Fibroblast of villous mesenchyme (primary cell): Measurements from ENCODE around the gene CSDE1. TPM values are rescaled to one million over a fixed set of nuclear protein-coding genes. Genes with fewer than 3 reads are reported as not detected.

Experiments
- DNase-seq: peaks from one replicate; pipeline ENCODE4 v3.0.0-alpha.2; 2010; ENCODE audit warnings: low read depth
- H3K4me3 ChIP-seq: 2 replicates; pipeline ENCODE4 v1.5.1; 2011; ENCODE audit warnings: low read depth, mild to moderate bottlenecking, low read length
- CTCF ChIP-seq: IDR thresholded peaks from 2 replicates; pipeline ENCODE4 v1.5.1; 2012; ENCODE audit warnings: low read depth, mild to moderate bottlenecking, low read length; ENCODE audit not compliant: insufficient read depth
- total RNA-seq: library from RNA; depleted of rRNA; stranded (reverse); fragments of >200 nt; gene quantifications from 2 replicates; pipeline ENCODE4 v1.2.3, GENCODE V29; 2012

Gene CSDE1
- total RNA-seq, 1 donor, result 541 TPM

- H3K4me3 ChIP-seq, result no peak overlapping the region
- DNase-seq, result no peak
- TF ChIP-seq CTCF, result no peak
Measured at GRCh38 chr1:114694540-114695310, 63.1 kb downstream of the CSDE1 start.

- no peak overlapping the region for H3K4me3 ChIP-seq
- TF ChIP-seq CTCF, result no peak
- no peak for DNase-seq
Measured at GRCh38 chr1:114692947-114693346, 64.8 kb downstream of the CSDE1 start.

- no peak for TF ChIP-seq CTCF
- no peak for DNase-seq
- no peak overlapping the region for H3K4me3 ChIP-seq
Measured at GRCh38 chr1:114691061-114691460, 66.7 kb downstream of the CSDE1 start.

GRCh38 chr1:114690148-114690547 is 67.6 kb downstream of the CSDE1 start:
- no peak for TF ChIP-seq CTCF
- no peak for DNase-seq
- H3K4me3 ChIP-seq, result no peak overlapping the region

- TF ChIP-seq CTCF, result no peak
- H3K4me3 ChIP-seq, result no peak overlapping the region
- no peak for DNase-seq
Measured at GRCh38 chr1:114688526-114688925, 69.3 kb downstream of the CSDE1 start.

GRCh38 chr1:114685851-114686250 is 71.9 kb downstream of the CSDE1 start:
- H3K4me3 ChIP-seq, result no peak overlapping the region
- no peak for DNase-seq
- no peak for TF ChIP-seq CTCF

GRCh38 chr1:114677691-114678090 is 80.1 kb downstream of the CSDE1 start:
- no peak for DNase-seq
- TF ChIP-seq CTCF, result no peak
- H3K4me3 ChIP-seq, result no peak overlapping the region
